PC-9 (cell line): Measurements from ENCODE around the gene KLC4.

Experiments
- CTCF ChIP-seq: fragments of 200-600 bp; sonication (generic); conservative IDR thresholded peaks from 2 replicates; pipeline ENCODE4 v1.6.1; 2017; ENCODE audit warnings: mixed run types, antibody characterized with exemption, mild to moderate bottlenecking, moderate library complexity
- EZH2 ChIP-seq: fragments of 200-600 bp; sonication (generic); IDR thresholded peaks from 2 replicates; pipeline ENCODE4 v1.8.0; 2017; ENCODE audit warnings: antibody characterized with exemption, low read depth

GRCh38 chr6:43096451-43097097 lies 37.1 kb downstream of the KLC4 start:
- TF ChIP-seq CTCF (no peak; the same call in 1 of the 2 replicates), EZH2 (no peak)
